Stimulated activated effector memory CD8-positive, alpha-beta T cell treated with anti-CD3 and anti-CD28 coated beads, Interleukin-12 subunit alpha, Interleukin-12 subunit beta, amount 100 ng/mL, for 72 hours (primary cell): ENCODE results near the gene CA4.
"Not testable (repeated sequence)": the region's sequence is repeated elsewhere in the genome, so short reads cannot be mapped to it uniquely, and the experiment has no call there.

Source experiments
- ATAC-seq: fragments of 150-1000 bp; cut with Tn5 transposase; 2 replicates; pipeline ENCODE4 v1.10.0; 2021
- DNase-seq, 2 donors: peaks; one replicate each; pipeline ENCODE4 v3.0.0; 2021 to 2022; ENCODE audit warnings: low spot score in 2 of 2
- H3K27ac Mint-ChIP-seq: one replicate; pipeline ENCODE4 v1.8.0; 2022; ENCODE audit warnings: mild to moderate bottlenecking, mixed read lengths
- H3K36me3 Mint-ChIP-seq: one replicate; pipeline ENCODE4 v1.8.0; 2022; ENCODE audit warnings: mild to moderate bottlenecking, mixed read lengths
- H3K4me1 Mint-ChIP-seq: one replicate; pipeline ENCODE4 v1.8.0; 2022; ENCODE audit warnings: mixed read lengths
- H3K4me3 Mint-ChIP-seq: one replicate; pipeline ENCODE4 v1.8.0; 2022; ENCODE audit warnings: mild to moderate bottlenecking, mixed read lengths
- H3K9me3 Mint-ChIP-seq: one replicate; pipeline ENCODE4 v1.8.0; 2022; ENCODE audit warnings: mixed read lengths

Gene CA4

GRCh38 chr17:60149691-60150582 lies at the start of gene CA4:
Gene CA4 (plus strand): TSS chr17:60149973. CDS start chr17:60150035, 62 bp downstream.
- DNase-seq = no peak
- Mint-ChIP-seq H3K4me3 (peak within 1 kb of the TSS; percentile 49), H3K9me3 (no peaks in the 10 kb centered on the region), H3K36me3 (no peaks in the 10 kb centered on the region), H3K4me1 (peaks cover 19% of the 10 kb centered on the region), H3K27ac (no peak within 1 kb of the TSS)
- ATAC-seq = no peak

- DNase-seq, H3K27ac Mint-ChIP-seq, H3K36me3 Mint-ChIP-seq, H3K9me3 Mint-ChIP-seq, H3K4me3 Mint-ChIP-seq, H3K4me1 Mint-ChIP-seq, ATAC-seq: not testable (repeated sequence)
Observed at GRCh38 chr17:60100577-60100976, 49.2 kb upstream of the CA4 start.

GRCh38 chr17:60102015-60102631 lies 47.6 kb upstream of the CA4 start:
- H3K4me1 Mint-ChIP-seq, H3K36me3 Mint-ChIP-seq, H3K9me3 Mint-ChIP-seq, ATAC-seq, H3K27ac Mint-ChIP-seq: not testable (repeated sequence)
- H3K4me3 Mint-ChIP-seq = peak overlapping the region; percentile 45
- peak in 1 of 2 donors; percentile 6 for DNase-seq

- DNase-seq (peak in 1 of 2 donors; percentile 62), ATAC-seq (peak; percentile 81)
- Mint-ChIP-seq H3K4me1 (peaks cover 9% of the 10 kb centered on the region), H3K36me3 (no peaks in the 10 kb centered on the region), H3K27ac (no peak overlapping the region), H3K4me3 (peak overlapping the region; percentile 45), H3K9me3 (no peaks in the 10 kb centered on the region)
Observed at GRCh38 chr17:60102632-60103096, 47.1 kb upstream of the CA4 start.

- peaks cover 9% of the 10 kb centered on the region for H3K4me1 Mint-ChIP-seq
- no peak overlapping the region for H3K4me3 Mint-ChIP-seq
- no peaks in the 10 kb centered on the region for H3K36me3 Mint-ChIP-seq
- ATAC-seq = no peak
- H3K27ac Mint-ChIP-seq = no peak overlapping the region
- peak in 1 of 2 donors; percentile 26 for DNase-seq
- H3K9me3 Mint-ChIP-seq = no peaks in the 10 kb centered on the region
Observed at GRCh38 chr17:60103957-60104356, 45.8 kb upstream of the CA4 start.

- DNase-seq (peak in 1 of 2 donors; percentile 41), ATAC-seq (no peak)
- Mint-ChIP-seq H3K36me3 (no peaks in the 10 kb centered on the region), H3K27ac (no peak overlapping the region), H3K9me3 (no peaks in the 10 kb centered on the region), H3K4me3 (no peak overlapping the region), H3K4me1 (peaks cover 9% of the 10 kb centered on the region)
Observed at GRCh38 chr17:60106340-60107059, 43.3 kb upstream of the CA4 start.

GRCh38 chr17:60107526-60108257 lies 42.1 kb upstream of the CA4 start:
- Mint-ChIP-seq H3K9me3 (no peaks in the 10 kb centered on the region), H3K36me3 (no peaks in the 10 kb centered on the region), H3K27ac (no peak overlapping the region), H3K4me1 (peaks cover under 1% of the 10 kb centered on the region), H3K4me3 (no peak overlapping the region)
- DNase-seq = peak in 1 of 2 donors; percentile 36
- no peak for ATAC-seq

- H3K27ac Mint-ChIP-seq, H3K4me3 Mint-ChIP-seq, H3K36me3 Mint-ChIP-seq, ATAC-seq, H3K9me3 Mint-ChIP-seq, H3K4me1 Mint-ChIP-seq, DNase-seq: not testable (repeated sequence)
Observed at GRCh38 chr17:60108309-60108708, 41.5 kb upstream of the CA4 start.

GRCh38 chr17:60108712-60109111 lies 41.1 kb upstream of the CA4 start:
- Mint-ChIP-seq H3K36me3 (no peaks in the 10 kb centered on the region), H3K4me1 (no peaks in the 10 kb centered on the region), H3K4me3 (no peak overlapping the region), H3K9me3 (no peaks in the 10 kb centered on the region), H3K27ac (no peak overlapping the region)
- no peak for DNase-seq
- ATAC-seq = no peak

GRCh38 chr17:60109161-60109560 lies 40.6 kb upstream of the CA4 start:
- Mint-ChIP-seq H3K27ac (no peak overlapping the region), H3K9me3 (no peaks in the 10 kb centered on the region), H3K36me3 (no peaks in the 10 kb centered on the region), H3K4me3 (no peak overlapping the region), H3K4me1 (no peaks in the 10 kb centered on the region)
- no peak for ATAC-seq
- peak in 1 of 2 donors; percentile 4 for DNase-seq

- Mint-ChIP-seq H3K9me3 (no peaks in the 10 kb centered on the region), H3K4me1 (no peaks in the 10 kb centered on the region), H3K4me3 (no peak overlapping the region), H3K27ac (no peak overlapping the region), H3K36me3 (no peaks in the 10 kb centered on the region)
- DNase-seq = peak in 1 of 2 donors; percentile 4
- no peak for ATAC-seq
Observed at GRCh38 chr17:60110586-60110985, 39.2 kb upstream of the CA4 start.

GRCh38 chr17:60111661-60112060 lies 38.1 kb upstream of the CA4 start:
- H3K27ac Mint-ChIP-seq, H3K4me3 Mint-ChIP-seq, H3K9me3 Mint-ChIP-seq, H3K36me3 Mint-ChIP-seq, DNase-seq, H3K4me1 Mint-ChIP-seq: not testable (repeated sequence)
- ATAC-seq = peak; percentile 38

- not testable (repeated sequence) for H3K36me3 Mint-ChIP-seq, H3K27ac Mint-ChIP-seq, ATAC-seq, H3K4me1 Mint-ChIP-seq, DNase-seq, H3K4me3 Mint-ChIP-seq, H3K9me3 Mint-ChIP-seq
Observed at GRCh38 chr17:60115364-60115763, 34.4 kb upstream of the CA4 start.

- not testable (repeated sequence) for H3K36me3 Mint-ChIP-seq, H3K4me1 Mint-ChIP-seq, DNase-seq, H3K9me3 Mint-ChIP-seq, ATAC-seq, H3K27ac Mint-ChIP-seq, H3K4me3 Mint-ChIP-seq
Observed at GRCh38 chr17:60116196-60116595, 33.6 kb upstream of the CA4 start.

GRCh38 chr17:60119162-60119561 lies 30.6 kb upstream of the CA4 start:
- H3K9me3 Mint-ChIP-seq, DNase-seq, H3K36me3 Mint-ChIP-seq, H3K4me1 Mint-ChIP-seq, H3K27ac Mint-ChIP-seq, H3K4me3 Mint-ChIP-seq: not testable (repeated sequence)
- ATAC-seq = peak; percentile 40
